Measurements from ENCODE around the gene SOBP.
"Not testable (repeated sequence)": the region's sequence is repeated elsewhere in the genome, so short reads cannot be mapped to it uniquely, and the experiment has no call there.

The SOBP gene

GRCh38 chr6:107546691-107547450, 57.0 kb downstream of the SOBP start:
- DNase-seq (ENCODE audit: insufficient read length, low spot score), result no peak
- FAIRE-seq, result no peak

GRCh38 chr6:107547451-107547840, 57.5 kb downstream of the SOBP start:
- no peak for FAIRE-seq
- no peak for DNase-seq (ENCODE audit: insufficient read length, low spot score)

- DNase-seq (ENCODE audit: insufficient read length, low spot score) (no peak), FAIRE-seq (no peak)
These were observed 60.4 kb downstream of the SOBP start for GRCh38 chr6:107550241-107550840.

- DNase-seq (ENCODE audit: insufficient read length, low spot score), result no peak
- FAIRE-seq, result no peak
These were observed 61.0 kb downstream of the SOBP start for GRCh38 chr6:107550906-107551305.

- not testable (repeated sequence) for DNase-seq (ENCODE audit: insufficient read length, low spot score); FAIRE-seq
These were observed 63.2 kb downstream of the SOBP start for GRCh38 chr6:107553121-107553520.

- FAIRE-seq (no peak), DNase-seq (ENCODE audit: insufficient read length, low spot score) (no peak)
These were observed 64.4 kb downstream of the SOBP start for GRCh38 chr6:107554326-107554725.

- FAIRE-seq, result no peak
- no peak for DNase-seq (ENCODE audit: insufficient read length, low spot score)
These were observed 65.0 kb downstream of the SOBP start for GRCh38 chr6:107554918-107555317.

GRCh38 chr6:107555449-107555848, 65.5 kb downstream of the SOBP start:
- DNase-seq (ENCODE audit: insufficient read length, low spot score) (no peak), FAIRE-seq (no peak)

GRCh38 chr6:107556082-107556481, 66.2 kb downstream of the SOBP start:
- DNase-seq (ENCODE audit: insufficient read length, low spot score) (no peak), FAIRE-seq (no peak)

- FAIRE-seq (no peak), DNase-seq (ENCODE audit: insufficient read length, low spot score) (no peak)
These were observed 67.8 kb downstream of the SOBP start for GRCh38 chr6:107557698-107558097.

GRCh38 chr6:107560657-107561056, 70.7 kb downstream of the SOBP start:
- FAIRE-seq (no peak), DNase-seq (ENCODE audit: insufficient read length, low spot score) (no peak)

GRCh38 chr6:107561306-107561705, 71.4 kb downstream of the SOBP start:
- FAIRE-seq (no peak), DNase-seq (ENCODE audit: insufficient read length, low spot score) (no peak)

- no peak for FAIRE-seq
- no peak for DNase-seq (ENCODE audit: insufficient read length, low spot score)
These were observed 74.0 kb downstream of the SOBP start for GRCh38 chr6:107563694-107564588.

- no peak for DNase-seq (ENCODE audit: insufficient read length, low spot score)
- no peak for FAIRE-seq
These were observed 74.7 kb downstream of the SOBP start for GRCh38 chr6:107564589-107564951.

- no peak for FAIRE-seq
These were observed 75.3 kb downstream of the SOBP start for GRCh38 chr6:107565165-107565723.

GRCh38 chr6:107567643-107568042, 77.7 kb downstream of the SOBP start:
- FAIRE-seq (no peak), DNase-seq (ENCODE audit: insufficient read length, low spot score) (no peak)

More at GRCh38 chr6:107565165-107565723, 75.3 kb downstream of the SOBP start:
- no peak for DNase-seq (ENCODE audit: insufficient read length, low spot score)

- DNase-seq (ENCODE audit: insufficient read length, low spot score) (no peak), FAIRE-seq (no peak)
These were observed 79.6 kb downstream of the SOBP start for GRCh38 chr6:107569473-107569872.

- no peak for FAIRE-seq
- no peak for DNase-seq (ENCODE audit: insufficient read length, low spot score)
These were observed 81.4 kb downstream of the SOBP start for GRCh38 chr6:107571354-107571753.

GRCh38 chr6:107572886-107573285, 83.0 kb downstream of the SOBP start:
- no peak for FAIRE-seq
- no peak for DNase-seq (ENCODE audit: insufficient read length, low spot score)

- no peak for FAIRE-seq
- DNase-seq (ENCODE audit: insufficient read length, low spot score), result no peak
These were observed 84.9 kb downstream of the SOBP start for GRCh38 chr6:107574856-107575255.

- DNase-seq (ENCODE audit: insufficient read length, low spot score) (no peak), FAIRE-seq (no peak)
These were observed 86.9 kb downstream of the SOBP start for GRCh38 chr6:107576852-107577251.

Data from GM19239 (cell line).